NOMO-1 treated with DMSO at 0.1 percent for 48 hours (cell line): ENCODE measurements around the gene PCSK5.

Experiments
- DNase-seq: peaks from one replicate; lab custom pipeline; 2025; ENCODE audit not compliant: unreplicated experiment; lab: John Stamatoyannopoulos, UW

The PCSK5 gene

GRCh38 chr9:75918909-75919308 lies 28.4 kb downstream of the PCSK5 start:
- no peak for DNase-seq

GRCh38 chr9:75921391-75922127 lies 31.1 kb downstream of the PCSK5 start:
- DNase-seq = no peak

GRCh38 chr9:75926385-75926784 lies 35.9 kb downstream of the PCSK5 start:
- no peak for DNase-seq

- DNase-seq = no peak
These were observed 36.9 kb downstream of the PCSK5 start for GRCh38 chr9:75927356-75927755.

GRCh38 chr9:75930190-75930589 lies 39.7 kb downstream of the PCSK5 start:
- DNase-seq = no peak

- DNase-seq = no peak
These were observed 40.4 kb downstream of the PCSK5 start for GRCh38 chr9:75930730-75931321.

GRCh38 chr9:75933982-75934381 lies 43.5 kb downstream of the PCSK5 start:
- no peak for DNase-seq

- DNase-seq = no peak
These were observed 45.1 kb downstream of the PCSK5 start for GRCh38 chr9:75935591-75935990.

- DNase-seq = no peak
These were observed 47.2 kb downstream of the PCSK5 start for GRCh38 chr9:75937521-75938258.

GRCh38 chr9:75938946-75939345 lies 48.5 kb downstream of the PCSK5 start:
- DNase-seq = peak; percentile 2

- DNase-seq = peak; percentile 28
These were observed 49.2 kb downstream of the PCSK5 start for GRCh38 chr9:75939536-75940111.

- DNase-seq = no peak
These were observed 50.6 kb downstream of the PCSK5 start for GRCh38 chr9:75941066-75941465.

- DNase-seq = no peak
These were observed 51.3 kb downstream of the PCSK5 start for GRCh38 chr9:75941577-75942311.

- DNase-seq = no peak
These were observed 56.3 kb downstream of the PCSK5 start for GRCh38 chr9:75946766-75947165.

GRCh38 chr9:75947233-75947632 lies 56.8 kb downstream of the PCSK5 start:
- no peak for DNase-seq

- DNase-seq = no peak
These were observed 60.5 kb downstream of the PCSK5 start for GRCh38 chr9:75950998-75951397.

- DNase-seq = peak; percentile 0
These were observed 62.7 kb downstream of the PCSK5 start for GRCh38 chr9:75953218-75953617.

- DNase-seq = no peak
These were observed 65.7 kb downstream of the PCSK5 start for GRCh38 chr9:75956161-75956560.

- DNase-seq = no peak
These were observed 66.6 kb downstream of the PCSK5 start for GRCh38 chr9:75957116-75957515.

- DNase-seq = no peak
These were observed 67.8 kb downstream of the PCSK5 start for GRCh38 chr9:75958226-75958625.

- DNase-seq = no peak
These were observed 70.1 kb downstream of the PCSK5 start for GRCh38 chr9:75960551-75960950.
